HG02943 (cell line): Measurements from ENCODE around the gene PLAC9.
A peak's percentile ranks its signal among the peaks of the same experiment; 100 is the strongest.
"Not testable (repeated sequence)": the region's sequence is repeated elsewhere in the genome, so short reads cannot be mapped to it uniquely, and the experiment has no call there.

ENCODE experiments used
- ATAC-seq: cut with Tn5 transposase; IDR thresholded peaks from one replicate; pipeline ENCODE4 v1.9.1; 2021; ENCODE audit warnings: mild to moderate bottlenecking, low read depth, moderate library complexity; ENCODE audit not compliant: unreplicated experiment

Gene PLAC9

DNA sequence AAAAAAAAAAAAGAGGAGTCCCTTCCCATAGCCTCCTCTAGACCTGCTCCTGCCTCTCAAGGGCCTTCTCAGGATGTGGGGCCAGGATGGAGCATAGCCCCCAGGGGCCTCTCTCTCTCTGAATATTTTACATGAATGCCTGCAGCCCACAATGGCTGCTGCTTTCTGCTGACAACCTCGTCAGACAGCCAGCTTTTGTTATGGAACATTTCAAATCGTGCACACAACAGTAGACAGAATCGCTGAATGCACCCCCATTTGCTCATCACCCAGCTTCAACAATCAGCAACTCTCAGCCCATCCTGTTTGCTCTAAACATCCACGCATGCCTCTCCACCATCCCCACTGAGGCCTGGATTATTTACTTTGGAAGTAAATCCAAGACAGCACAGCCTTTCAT, 5.4 kb downstream of the PLAC9 start:
- no peak for ATAC-seq

DNA sequence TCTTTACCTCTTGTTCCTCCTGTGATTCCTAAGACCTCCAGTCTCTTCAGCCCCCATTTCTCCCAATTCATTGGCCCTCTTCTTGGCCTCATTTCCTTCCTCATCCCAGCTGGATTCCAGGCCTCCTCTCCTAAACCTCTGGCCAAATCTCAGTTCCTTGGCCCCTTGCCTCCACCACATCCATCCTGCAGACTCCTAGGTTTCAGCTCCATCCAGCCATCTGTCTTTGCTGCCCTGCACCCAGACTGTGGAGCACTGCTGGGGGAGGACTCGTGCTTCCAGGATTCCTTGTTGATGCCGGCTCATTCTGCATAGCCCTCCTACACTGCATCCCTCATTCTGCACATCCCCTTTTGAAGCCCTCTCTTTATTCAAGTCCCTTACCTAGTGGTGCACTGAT, 6.7 kb downstream of the PLAC9 start:
- no peak for ATAC-seq

DNA sequence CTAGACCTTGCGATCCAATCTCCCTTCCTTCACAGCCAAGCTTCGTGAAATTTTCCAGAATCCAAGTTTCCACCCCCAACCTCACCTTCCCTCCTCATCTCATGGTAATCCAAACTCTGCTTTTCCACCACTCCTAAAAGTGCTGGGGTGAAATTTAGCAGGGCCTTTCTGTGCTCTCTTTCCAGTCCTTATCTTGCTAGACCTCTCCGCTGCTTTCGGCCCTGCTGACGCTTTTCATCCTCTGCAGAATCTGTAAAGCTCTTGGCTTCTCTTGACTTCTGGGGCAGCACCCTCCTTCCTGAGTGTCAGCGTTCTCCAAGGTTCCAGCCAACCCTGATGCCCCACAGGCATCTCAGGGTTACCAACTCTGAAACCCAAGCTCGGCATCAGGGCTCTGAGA, 7.7 kb downstream of the PLAC9 start:
- ATAC-seq, result no peak

DNA sequence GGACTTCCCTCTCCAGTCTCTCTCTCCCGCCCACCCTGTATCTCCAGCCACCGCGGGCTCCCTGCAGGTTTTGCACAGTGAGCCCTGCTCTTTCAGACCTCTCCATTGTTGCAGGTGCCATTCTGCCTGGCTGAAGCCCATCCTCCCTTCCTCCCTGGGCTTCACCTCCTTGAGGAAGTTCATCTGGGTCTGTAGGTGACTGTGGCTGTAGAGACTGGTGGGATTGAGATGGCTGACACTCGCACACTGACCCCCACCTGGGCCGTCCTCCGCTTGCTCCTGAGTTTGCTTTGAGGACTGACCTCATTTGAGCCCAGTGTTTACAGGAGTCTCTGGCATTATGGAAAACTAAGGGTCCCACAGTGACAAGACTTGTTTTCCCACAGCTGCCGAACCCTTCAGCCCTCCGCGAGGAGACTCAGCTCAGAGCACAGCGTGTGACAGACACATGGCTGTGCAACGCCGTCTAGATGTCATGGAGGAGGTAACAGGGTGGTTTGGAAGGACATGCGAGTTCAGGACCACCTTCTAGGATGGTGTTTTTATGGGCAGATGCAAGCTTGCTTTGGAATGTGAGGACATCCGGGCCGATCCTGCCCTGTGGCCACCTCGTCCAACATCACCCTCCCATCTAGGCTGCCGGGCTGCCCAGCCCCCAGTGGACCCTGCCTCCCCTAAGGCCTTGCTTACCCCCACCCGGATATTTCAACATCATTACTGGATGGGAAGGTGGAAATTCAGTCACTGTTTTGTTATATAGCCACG, 9.3 kb downstream of the PLAC9 start:
- no peak for ATAC-seq

DNA sequence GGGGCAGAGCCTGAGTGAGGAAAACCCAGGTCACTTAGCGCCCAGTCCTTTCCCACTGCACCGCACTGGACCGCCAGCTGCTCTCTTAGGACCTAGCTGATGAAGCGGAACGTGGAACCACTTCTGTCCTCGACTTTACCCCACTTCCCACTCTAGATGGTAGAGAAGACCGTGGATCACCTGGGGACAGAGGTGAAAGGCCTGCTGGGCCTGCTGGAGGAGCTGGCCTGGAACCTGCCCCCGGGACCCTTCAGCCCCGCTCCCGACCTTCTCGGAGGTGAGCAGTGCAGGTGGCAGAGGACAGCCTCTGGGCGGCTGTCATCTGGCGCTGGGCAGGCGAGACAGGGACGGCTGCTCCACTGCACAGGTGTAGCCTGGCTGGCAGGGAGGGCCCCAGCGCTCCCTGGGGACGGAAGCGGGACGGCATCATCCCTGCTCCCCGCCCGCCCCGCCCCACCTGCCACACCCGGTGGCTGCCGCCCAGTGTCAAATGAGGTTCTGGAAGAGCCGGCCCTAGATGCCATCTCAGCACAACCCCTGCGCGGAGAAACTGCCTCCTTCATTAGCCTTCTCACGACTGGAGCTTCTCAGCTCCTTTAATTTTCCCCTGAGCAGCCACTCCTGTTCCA, 11.7 kb downstream of the PLAC9 start:
- peak; percentile 57 for ATAC-seq

DNA sequence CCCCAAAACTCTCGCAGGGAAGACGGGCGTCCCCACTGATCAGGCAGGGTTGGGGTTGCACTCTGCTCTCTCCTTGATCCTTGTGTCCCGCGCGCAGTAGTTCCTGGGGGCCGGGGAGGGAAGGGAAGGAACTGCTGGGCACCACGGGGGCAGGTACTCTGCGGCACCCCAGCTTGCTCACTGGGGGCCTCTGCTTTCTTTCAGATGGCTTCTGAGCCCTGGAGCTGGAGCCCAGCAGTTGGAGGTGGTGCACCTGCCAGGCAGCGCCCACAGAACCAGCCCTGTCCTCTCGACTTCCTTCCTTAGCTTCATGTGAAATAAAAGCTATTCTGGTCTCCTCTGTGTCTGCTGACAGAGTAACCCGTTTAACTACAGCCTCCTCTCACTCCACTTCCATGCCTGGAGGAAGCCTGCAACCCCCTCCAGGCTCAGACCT, 12.2 kb downstream of the PLAC9 start:
- ATAC-seq, result peak; percentile 40

DNA sequence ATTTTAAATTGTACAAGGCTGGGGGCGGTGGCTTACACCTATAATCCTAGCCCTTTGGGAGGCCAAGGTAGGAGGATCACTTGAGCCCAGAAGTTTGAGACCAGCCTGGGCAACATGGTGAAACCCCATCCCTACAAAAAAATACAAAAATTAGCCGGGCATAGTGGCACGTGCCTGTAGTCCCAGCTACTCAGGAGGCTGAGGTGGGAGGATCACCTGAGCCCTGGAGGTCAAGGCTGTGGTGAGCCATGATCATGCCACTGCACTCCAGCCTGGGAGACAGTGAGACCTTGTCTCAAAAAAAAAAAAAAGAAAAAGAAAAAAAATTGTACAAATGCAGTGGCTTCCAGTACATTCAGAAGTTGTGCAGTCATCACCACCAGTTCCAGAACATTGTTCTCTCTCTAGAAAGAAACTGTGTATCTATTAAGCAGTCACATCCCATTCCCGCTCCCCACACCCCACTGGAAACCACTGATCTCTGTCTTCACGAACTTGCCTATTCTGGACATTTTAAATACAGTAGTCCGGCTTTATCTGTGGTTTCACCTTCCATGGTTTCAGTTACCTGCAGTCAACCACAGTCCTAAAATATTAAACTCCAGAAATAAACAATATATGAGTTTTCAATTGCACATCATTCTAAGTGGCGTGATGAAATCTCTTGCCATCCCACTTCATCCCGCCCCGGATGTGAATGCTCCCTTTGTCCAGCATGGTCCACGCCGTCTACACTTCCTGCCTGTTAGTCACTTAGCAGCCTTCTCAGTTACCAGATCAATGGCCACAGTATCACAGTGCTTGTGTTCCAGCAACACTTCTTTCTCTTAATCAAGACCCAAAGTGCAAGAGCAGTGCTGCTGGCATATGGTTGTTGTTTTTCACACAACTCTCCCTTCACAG, 13.1 kb downstream of the PLAC9 start:
- not testable (repeated sequence) for ATAC-seq

DNA sequence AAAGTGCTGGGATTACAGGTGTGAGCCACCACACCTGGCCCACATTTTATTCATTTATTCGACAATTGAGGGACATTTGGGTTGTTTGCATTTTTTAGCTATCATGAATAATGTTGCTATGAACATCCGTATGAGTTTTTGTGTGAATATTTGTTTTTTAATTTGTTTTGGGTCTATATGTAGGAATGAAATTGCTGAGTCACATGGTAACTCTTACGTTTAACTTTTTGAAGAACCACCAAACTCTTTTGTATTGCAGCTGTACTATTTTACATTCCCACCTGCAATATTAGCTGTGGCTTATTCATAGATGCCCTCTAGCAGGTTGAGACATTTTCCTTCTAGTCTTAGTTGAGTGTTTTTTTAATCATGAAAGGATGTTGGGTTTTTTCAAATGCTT, 14.4 kb downstream of the PLAC9 start:
- ATAC-seq, result no peak

DNA sequence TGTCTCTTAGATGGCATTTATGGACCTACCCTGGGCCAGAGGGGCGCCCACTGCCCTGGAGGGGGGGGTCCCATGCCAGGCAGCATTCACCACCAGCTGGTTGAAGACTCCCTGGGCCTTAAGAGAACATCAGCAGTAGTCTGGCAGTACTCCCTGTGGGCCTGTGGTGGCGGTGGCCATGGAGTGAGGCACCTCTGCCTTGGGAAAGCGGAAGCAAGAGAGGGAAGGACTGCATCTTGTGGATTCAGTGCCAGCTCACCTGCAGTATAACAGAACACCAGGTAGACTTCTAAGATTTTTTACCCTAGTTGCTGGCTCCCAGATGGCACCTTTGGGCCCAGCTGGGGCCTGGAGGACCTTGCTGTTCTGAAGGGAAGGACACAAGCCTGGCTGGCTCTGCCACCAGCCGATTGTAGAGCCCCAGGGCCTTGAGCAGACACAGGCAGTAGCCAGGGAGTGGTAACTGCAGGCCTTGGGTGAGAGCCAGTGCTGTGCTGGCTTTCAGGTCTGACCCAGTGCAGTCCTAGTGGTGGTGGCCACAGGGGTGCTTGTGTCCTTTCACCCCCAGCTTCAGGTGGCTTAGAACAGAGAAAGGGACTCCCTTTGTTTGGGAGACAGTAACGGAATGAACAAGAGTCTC, 15.8 kb downstream of the PLAC9 start:
- ATAC-seq, result no peak

DNA sequence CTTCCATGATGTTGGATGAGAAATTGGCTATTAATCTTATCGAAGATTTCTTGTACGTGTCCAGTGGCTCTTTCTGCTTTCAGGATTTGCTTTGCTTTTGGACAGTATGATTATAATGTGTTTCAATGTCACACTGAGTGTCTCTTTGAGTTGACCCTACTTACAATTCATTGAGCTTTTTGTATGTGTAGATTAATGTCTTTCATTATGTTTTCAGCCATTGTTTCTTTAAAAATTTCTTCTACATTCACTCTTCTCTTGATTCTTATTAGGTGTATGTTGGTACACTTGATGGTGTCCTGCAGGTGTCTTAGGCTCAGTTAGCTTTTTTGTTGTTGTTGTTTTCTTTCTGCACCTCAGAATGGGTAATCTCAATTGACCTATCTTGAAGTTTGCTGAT, 16.6 kb downstream of the PLAC9 start:
- ATAC-seq, result no peak

DNA sequence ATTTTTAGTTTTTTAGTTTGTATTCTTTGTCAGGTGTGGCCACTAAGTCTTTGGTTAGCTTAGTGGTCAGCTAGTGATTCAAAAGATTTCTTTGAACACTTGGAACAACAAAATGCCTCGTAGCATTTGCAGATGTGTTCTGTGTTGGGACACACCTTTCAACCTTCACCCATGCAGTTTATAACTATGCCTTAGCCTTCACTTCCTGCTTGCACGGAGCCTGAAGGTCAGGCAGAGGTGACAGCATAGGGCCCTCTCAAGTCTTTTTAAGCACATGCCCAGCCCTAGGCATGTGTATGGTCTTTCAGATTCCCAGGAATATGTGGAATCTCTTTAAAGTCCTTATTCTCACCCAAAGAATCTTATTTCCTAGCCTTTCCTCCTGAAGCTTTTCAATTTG, 17.6 kb downstream of the PLAC9 start:
- ATAC-seq, result no peak

DNA sequence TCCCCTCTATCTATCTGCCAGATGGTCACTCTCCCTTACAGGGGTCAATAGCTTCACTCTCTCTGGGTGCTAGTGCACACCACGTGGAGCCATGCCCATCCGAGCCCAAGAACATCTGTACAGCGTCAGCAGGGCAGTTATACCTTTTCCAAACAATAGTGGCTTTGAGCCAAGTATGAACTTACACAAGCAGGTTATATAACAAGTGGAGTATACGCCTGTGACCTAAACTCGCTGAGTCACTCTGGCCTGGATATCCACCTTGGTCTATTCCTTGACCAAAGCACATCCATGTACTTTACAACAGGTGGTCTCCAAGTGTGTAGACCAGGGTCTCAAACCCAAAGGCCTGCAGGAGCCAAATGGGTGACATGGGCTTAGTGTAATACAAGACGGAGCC, 20.3 kb downstream of the PLAC9 start:
- ATAC-seq, result no peak

DNA sequence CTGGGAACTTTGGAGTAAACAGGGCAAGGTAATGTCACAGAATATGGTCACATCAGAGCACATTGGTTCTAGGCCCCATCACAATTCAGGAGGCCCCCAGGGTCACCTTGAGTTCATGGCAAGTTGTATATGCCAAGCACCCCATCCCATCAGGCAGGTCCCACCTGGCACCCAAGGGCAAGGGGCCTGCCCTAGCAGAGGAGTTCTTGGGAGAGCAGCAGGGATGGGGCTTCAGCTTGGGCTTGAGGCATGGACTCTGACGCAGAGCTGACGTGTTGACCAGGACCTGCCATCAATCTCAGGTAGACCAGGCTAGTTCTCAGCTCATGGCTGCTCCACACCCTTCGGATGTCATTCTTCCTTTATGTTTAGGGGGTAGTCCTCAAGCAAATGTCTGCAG, 20.9 kb downstream of the PLAC9 start:
- ATAC-seq, result no peak

DNA sequence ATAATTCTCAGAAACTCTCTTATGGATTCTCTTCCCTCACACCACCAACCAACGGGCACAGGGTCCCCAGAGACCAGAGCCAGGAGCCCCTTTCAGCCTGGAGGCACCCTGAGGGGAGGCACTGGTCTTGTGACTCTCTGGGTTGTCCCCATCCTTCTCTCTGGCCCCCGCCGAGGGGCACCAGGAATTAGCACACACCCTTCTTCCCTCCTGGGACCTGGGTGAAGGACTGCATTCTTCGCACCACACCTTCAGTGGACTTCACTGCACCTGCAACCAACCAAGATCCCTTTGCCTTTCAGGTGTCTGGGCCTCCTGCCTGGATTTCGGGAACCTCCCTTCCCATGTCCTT, 22.1 kb downstream of the PLAC9 start:
- no peak for ATAC-seq

DNA sequence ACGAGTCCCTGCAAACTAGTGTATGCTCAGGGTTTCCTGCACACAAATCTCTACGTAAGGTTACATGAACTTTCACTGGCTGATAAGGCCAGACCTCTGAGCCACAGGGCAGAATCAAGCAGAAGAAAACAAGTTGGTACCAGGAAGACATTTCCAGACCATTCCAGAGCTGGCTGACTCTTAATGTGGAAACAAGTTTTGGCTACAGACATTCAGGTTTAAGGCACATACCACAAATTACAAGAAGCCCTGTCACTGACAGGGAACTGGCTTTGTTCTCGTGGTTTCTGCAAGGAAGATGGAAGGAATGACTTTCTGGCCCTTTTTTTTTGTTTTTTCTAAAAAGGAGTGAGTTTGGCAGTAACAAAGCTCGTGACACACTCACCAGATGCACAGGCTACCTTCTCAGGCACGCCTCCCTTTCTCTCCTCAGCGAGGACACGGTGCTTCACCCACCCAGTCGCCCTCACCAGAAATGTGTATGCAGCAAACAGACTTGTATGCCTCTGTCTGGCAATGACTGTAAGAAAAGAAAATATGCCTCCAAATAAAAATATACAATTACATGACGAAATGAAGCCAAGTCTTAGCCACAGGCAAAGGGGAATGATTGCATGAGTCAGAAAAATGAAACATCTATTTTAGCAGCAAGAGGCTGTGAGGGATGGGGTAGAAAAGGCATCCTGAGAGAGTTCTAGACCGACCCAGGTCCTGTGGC, 22.6 kb downstream of the PLAC9 start:
- ATAC-seq, result no peak

DNA sequence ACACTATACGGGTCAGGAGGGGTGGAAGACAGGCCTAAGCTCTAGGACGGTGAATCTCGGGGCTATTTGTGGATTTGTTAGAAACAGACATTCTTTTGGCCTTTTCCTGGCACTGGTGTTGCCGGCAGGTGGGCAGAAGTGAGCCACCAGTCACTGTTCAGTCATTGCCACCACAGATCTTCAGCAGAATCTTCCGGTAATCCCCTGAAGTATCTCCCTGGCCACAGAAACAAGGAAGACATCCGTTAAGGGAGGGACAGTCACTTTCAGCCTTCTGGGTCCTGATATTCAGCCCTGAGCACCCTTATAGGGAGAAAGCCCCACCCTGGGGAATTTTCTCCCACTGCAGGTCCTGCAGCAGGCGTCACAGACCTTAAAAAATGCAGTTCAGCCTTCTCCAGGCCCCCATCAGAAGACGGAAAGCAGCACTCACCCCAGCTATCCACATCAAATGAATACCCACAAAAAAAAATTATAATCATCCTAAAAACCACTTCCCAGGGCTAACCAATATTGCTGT, 23.2 kb downstream of the PLAC9 start:
- ATAC-seq, result no peak

DNA sequence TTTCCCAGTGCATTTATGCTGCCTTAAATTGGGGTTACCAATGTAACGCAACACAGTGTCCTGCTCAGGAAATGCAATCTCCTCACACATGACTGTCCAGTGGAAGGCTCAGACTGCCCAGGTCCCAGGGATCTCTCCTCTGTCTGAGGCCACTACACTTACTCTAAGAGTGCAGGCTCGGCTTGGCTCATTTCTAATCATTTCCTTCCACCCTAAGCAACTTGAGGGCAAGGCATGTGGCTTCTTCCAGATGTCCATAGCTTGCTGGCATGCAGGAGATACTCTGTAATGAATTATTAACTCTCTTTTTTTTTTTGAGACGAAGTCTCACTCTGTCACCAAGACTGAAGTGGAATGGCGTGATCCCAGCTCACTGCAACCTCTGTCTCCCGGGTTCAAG, 23.7 kb downstream of the PLAC9 start:
- no peak for ATAC-seq

DNA sequence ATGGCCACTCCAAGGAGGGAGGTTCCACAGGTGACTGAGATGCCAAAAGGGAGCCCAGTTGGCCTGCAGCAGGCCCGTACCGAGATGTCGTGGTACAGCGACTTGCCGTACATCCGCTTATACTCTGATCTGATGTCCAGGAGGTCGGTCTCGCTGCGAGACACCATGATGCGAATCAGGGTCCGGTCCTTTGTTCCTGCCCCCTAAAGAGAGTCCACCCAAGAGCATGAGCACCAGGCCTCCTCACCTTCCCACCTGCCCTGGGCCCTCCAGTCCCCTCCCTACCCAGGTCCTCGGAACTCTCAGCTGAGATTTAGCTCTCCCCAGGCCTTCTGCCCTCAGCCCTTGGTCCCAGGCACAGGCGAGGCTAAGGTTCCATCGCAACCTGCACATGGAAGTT, 25.0 kb downstream of the PLAC9 start:
- no peak for ATAC-seq

DNA sequence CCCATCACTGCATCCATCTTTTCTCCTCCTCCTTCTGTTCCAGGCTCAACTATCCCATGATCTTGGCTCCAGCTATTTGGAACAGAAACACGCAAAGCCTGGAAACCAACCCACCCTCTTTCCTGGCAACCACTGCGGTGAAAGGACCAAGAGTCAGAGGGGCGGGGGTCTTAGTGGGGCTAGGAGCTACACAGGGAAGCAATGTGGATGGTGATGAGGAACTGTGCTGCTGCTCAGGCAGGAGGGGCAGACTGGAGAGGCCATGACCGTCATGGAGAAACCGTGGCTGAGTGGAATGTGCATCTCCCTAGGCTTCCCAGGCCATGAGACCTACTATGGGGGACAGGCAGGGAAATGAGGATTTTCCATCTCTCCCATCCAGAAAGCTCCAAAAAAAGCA, 25.6 kb downstream of the PLAC9 start:
- ATAC-seq, result no peak

DNA sequence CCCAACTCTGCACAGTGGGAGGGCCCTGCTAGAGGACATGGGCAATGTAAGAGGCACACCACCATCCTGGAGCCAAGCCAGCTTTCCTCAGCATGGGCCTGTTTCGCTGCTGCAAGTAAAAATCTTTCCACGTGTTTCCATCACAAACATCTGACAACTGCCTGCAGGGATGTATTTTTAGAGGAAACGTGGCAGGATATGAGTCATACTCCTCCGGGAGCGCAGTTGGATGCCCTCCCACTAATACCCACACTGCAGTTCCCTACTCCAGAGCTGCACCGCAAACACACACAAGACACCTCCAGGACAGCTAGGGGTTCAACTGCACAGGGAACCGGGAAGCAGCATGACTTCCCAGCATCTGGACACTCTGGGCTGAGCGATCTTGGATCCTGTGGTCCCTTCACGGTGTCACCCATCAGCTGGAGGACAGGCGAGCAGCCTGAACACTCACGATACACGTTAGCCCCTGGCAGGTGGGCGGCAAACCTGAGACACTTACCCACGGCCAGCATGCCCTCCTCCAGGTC, 26.1 kb downstream of the PLAC9 start:
- ATAC-seq, result no peak
